Measurements from ENCODE around the gene PROP1.
"Not testable (repeated sequence)": the region's sequence is repeated elsewhere in the genome, so short reads cannot be mapped to it uniquely, and the experiment has no call there.

- not testable (repeated sequence) for TF ChIP-seq CTCF (conservative IDR thresholded peaks at IDR 0.05; ENCODE audit: low read length); EZH2phosphoT487 (IDR thresholded peaks at IDR 0.05; ENCODE audit: borderline replicate concordance, low read depth, low read length)
Measured at GRCh38 chr5:177977600-177977999, 18.4 kb downstream of the PROP1 start.

Measured in OCI-LY7 (cell line).